Pancreas (tissue), 10 donors: ENCODE data around the gene MPI. TPM values are rescaled to one million over a fixed set of nuclear protein-coding genes. Genes with fewer than 3 reads are reported as not detected.

ENCODE experiments used
- ATAC-seq, 4 donors: fragments of 200-7000 bp; cut with Tn5 transposase; one replicate each; pipeline versions ENCODE4 v1.8.0 to v1.9.1; 2020; ENCODE audit warnings: mild to moderate bottlenecking in 4 of 4, moderate library complexity in 4 of 4
- DNase-seq, 6 donors: peaks; one replicate each; pipeline ENCODE4 v3.0.0-alpha.2; 2020
- FAIRE-seq: peaks from 2 replicates; lab custom pipeline; 2012; peaks lifted over from hg19 to GRCh38; lab: Jason Lieb, UNC
- H3K27ac ChIP-seq, 4 donors: fragments of 200-600 bp; sonication (generic); 1 replicate in 3 of 4; 2 replicates in 1 of 4; pipeline versions ENCODE4 v1.5.0 to v1.8.0; 2020
- H3K27me3 ChIP-seq, 4 donors: fragments of 200-600 bp; one replicate each; pipeline ENCODE4 v1.8.0; 2021
- H3K36me3 ChIP-seq, 3 donors: fragments of 200-600 bp; sonication (generic) in 1 of 3; one replicate each; pipeline versions ENCODE4 v1.5.0 to v1.8.0; 2020 to 2021
- H3K4me1 ChIP-seq, 3 donors: fragments of 200-600 bp; one replicate each; pipeline ENCODE4 v1.8.0; 2021
- H3K4me3 ChIP-seq, 4 donors: fragments of 200-600 bp; sonication (generic) in 2 of 4; one replicate each; pipeline versions ENCODE4 v1.5.0 to v1.8.0; 2020 to 2021
- H3K9me3 ChIP-seq, 4 donors: fragments of 200-600 bp; one replicate each; pipeline ENCODE4 v1.8.0; 2021
- WGBS, 2 donors: extraction: QIAGEN DNeasy Blood & Tissue Kit; methylation state at CpG; one replicate each; pipeline ENCODE4 v1.1.7; 2013; 5-methylcytosine and 5-hydroxymethylcytosine counted together
- intact Hi-C, 3 donors: fragments of 100-400 bp; cut with DNase I; formaldehyde crosslinking; loops; one replicate each; pipeline versions ENCODE4 v1.11.1 to v1.14.2; 2022
- polyA plus RNA-seq, 2 donors: library from polyadenylated mRNA; stranded (reverse); fragments of 200-250 nt; gene quantifications; one replicate each; pipeline ENCODE4 v1.2.3, GENCODE V29; 2013
- total RNA-seq, 6 donors: library from RNA; stranded (reverse); fragmentation: NEBNext Ultra II Directional in 4 of 6; extraction: Animal tissue kit (Norgen Biotek cat#: 25700) in 4 of 6; gene quantifications; one replicate each; pipeline versions ENCODE4 v1.2.1 to v1.2.4, GENCODE V29; 2021 to 2023
- TF ChIP-seq, protein P1 (sequence below), 4 donors: fragments of 200-600 bp; sonication (generic) in 3 of 4; IDR thresholded peaks; one replicate each; pipeline versions ENCODE4 v1.5.0 to v1.8.0; 2021; ENCODE audit warnings: antibody characterized with exemption in 4 of 4
- donor health status: healthy with polysubstance abuse.
- donor health status: DM: no; HTN: no; CAD: no; lungs with moderate emphysema.
- donor health status: DM: no; HTN: no; CAD: no.
- donor health status: control.
- donor health status: control.
- donor health status: Bipolar disorder and iron deficiency.
- donor health status: DM: yes; HTN: yes; CAD: no.
- donor health status: DM: no; HTN: no; CAD: no.
- donor health status: DM: no; HTN: no; CAD: no.
- donor health status: DM: yes; HTN: yes; CAD: no.

The MPI gene
- total and polyA plus RNA-seq, 8 donors = 14.5 to 23.2 (median 21.8) TPM

DNA sequence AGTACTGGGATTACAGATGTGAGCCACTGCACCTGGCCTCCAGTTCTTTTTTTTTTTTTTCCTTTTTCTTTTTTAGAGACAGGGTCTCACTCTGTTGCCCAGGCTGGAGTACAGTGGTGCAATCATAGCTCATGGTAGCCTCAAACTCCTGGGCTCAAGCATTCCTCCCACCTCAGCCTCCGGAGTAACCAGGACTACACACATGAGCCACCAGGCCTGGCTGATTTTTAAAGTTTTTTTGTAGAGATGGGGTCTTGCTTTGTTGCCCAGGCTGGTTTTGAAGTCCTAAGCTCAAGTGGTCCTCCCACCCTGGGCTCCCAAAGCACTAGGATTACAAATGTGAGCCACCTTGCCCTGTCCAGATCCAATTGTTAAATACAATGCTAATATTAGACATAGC lies 33.3 kb upstream of the MPI start:
- TF ChIP-seq, protein P1, sequence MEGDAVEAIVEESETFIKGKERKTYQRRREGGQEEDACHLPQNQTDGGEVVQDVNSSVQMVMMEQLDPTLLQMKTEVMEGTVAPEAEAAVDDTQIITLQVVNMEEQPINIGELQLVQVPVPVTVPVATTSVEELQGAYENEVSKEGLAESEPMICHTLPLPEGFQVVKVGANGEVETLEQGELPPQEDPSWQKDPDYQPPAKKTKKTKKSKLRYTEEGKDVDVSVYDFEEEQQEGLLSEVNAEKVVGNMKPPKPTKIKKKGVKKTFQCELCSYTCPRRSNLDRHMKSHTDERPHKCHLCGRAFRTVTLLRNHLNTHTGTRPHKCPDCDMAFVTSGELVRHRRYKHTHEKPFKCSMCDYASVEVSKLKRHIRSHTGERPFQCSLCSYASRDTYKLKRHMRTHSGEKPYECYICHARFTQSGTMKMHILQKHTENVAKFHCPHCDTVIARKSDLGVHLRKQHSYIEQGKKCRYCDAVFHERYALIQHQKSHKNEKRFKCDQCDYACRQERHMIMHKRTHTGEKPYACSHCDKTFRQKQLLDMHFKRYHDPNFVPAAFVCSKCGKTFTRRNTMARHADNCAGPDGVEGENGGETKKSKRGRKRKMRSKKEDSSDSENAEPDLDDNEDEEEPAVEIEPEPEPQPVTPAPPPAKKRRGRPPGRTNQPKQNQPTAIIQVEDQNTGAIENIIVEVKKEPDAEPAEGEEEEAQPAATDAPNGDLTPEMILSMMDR (IDR thresholded peaks at IDR 0.05) = no peak
- FAIRE-seq = no peak
- Histone ChIP-seq H3K4me3 (no peak overlapping the region), H3K4me1 (peaks cover 10 to 21% (median 15%) of the 10 kb centered on the region in 3 donors), H3K36me3 (peaks cover 0 to 24% (median 19%) of the 10 kb centered on the region in 3 donors), H3K9me3 (no peaks in the 10 kb centered on the region), H3K27ac (peak overlapping the region in 2 of 4 donors; percentile 3 to 5), H3K27me3 (no peaks in the 10 kb centered on the region)
- ATAC-seq = no peak
- WGBS, 2 donors = 95 to 100% methylated on average over 1 of the region's 1 CpG
- intact Hi-C loops = no loop called here
- DNase-seq = no peak

DNA sequence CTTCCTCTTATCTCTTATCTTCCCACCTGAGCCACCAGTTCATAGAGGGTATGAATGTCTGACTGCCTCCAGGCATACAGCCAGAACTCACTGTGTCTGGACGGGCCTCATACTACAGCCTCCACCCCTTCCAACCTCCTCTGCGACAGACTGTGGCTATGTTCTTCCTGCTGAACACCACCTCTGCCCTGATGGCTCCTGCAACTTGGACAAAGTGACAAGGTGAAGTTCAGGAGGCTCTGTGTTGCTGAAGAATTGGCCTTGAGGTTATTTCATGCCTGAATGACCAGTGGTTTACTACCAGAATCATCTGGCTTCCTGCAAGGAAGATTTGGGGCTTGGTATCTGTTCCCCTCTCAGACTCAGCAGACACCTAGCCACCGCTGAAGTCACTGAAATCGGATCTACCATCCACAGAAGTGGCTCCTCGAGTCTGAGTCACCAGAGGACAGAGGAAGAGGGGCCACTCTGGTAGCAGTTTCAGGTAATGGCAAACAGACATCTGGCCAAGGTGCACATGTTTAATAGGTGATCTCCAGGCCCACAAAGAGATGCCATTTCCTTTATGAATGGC lies 32.7 kb upstream of the MPI start:
- H3K36me3 ChIP-seq = peaks cover 0 to 18% (median 13%) of the 10 kb centered on the region in 3 donors
- FAIRE-seq (no peak), ATAC-seq (peak; percentile 41 to 88 (median 63)), DNase-seq (peak in 1 of 6 donors; percentile 14)
- peak overlapping the region in 2 of 4 donors; percentile 3 to 5 for H3K27ac ChIP-seq
- peaks cover 10 to 21% (median 15%) of the 10 kb centered on the region in 3 donors for H3K4me1 ChIP-seq
- H3K27me3 ChIP-seq = no peaks in the 10 kb centered on the region
- H3K4me3 ChIP-seq = no peak overlapping the region
- intact Hi-C loops = no loop called here
- no peaks in the 10 kb centered on the region for H3K9me3 ChIP-seq
- TF ChIP-seq, protein P1 (IDR thresholded peaks at IDR 0.05) = no peak
- WGBS, 2 donors = 44 to 45% methylated on average over 5 of the region's 5 CpGs

DNA sequence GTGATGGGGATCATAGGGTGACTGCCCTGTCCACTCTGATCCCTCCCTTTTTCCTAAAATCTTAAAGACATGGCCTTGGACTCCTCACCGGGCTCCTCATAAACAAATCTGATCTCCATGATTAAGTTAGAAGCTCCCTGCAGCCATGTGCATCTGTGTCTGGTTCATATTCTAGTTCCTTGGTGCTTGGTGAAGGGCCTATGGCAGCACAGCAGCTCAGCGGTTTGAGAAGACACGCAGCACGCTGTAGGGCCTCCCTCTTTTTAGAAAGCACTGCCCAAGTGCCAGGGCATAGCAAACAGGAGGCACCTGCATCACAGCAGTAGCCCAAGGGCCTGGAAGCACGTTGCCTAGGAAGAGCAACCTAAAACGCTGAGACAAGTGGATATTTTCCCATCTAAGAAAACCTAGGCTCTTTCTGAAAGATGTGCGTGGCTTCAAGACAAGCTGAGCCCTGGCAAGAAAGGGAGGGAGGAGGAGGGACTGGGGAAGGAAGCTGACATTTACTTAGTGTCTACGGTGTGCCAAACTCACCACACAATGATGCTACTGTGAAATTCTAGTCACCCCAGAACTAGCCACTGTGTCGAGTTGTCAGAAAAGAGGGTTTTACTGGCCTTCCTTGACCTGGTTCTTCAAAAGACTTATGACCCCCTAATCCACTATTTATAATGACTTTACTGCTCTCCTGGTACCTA lies 32.0 kb upstream of the MPI start:
- peaks cover 0 to 11% (median 6%) of the 10 kb centered on the region in 3 donors for H3K36me3 ChIP-seq
- FAIRE-seq (no peak), DNase-seq (no peak), ATAC-seq (no peak)
- 68 to 78% methylated on average over 9 of the region's 9 CpGs for WGBS, 2 donors
- intact Hi-C loops = no loop called here
- H3K4me3 ChIP-seq = no peak overlapping the region
- H3K27ac ChIP-seq = no peak overlapping the region
- no peaks in the 10 kb centered on the region for H3K27me3 ChIP-seq
- H3K4me1 ChIP-seq = peaks cover 10 to 21% (median 15%) of the 10 kb centered on the region in 3 donors
- no peaks in the 10 kb centered on the region for H3K9me3 ChIP-seq
- TF ChIP-seq, protein P1 (IDR thresholded peaks at IDR 0.05) = no peak

DNA sequence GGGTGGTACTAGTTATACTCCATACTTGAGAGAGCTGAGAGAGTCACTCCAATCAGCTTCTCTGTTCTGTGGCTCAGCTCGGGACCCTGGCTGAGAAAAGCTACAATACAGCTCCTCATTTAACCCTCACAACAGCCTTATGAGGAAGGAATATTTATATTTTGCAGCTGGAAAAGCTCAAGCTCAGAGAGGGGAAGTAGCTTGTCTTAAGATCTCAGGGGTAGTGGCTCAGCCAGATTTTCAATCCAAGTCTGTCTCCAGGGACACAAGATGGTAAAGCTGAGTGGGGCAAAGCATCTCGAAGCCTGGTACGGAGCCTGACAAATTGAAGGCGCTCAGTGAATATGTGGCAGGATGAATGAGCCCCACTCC lies 31.5 kb upstream of the MPI start:
- FAIRE-seq (no peak), ATAC-seq (peak in 1 of 4 donors; percentile 12), DNase-seq (no peak)
- Histone ChIP-seq H3K4me1 (peaks cover 10 to 21% (median 15%) of the 10 kb centered on the region in 3 donors), H3K36me3 (peaks cover 0 to 6% (median under 1%) of the 10 kb centered on the region in 3 donors), H3K4me3 (no peak overlapping the region), H3K27me3 (no peaks in the 10 kb centered on the region), H3K9me3 (no peaks in the 10 kb centered on the region), H3K27ac (no peak overlapping the region)
- TF ChIP-seq, protein P1 (IDR thresholded peaks at IDR 0.05) = no peak
- intact Hi-C loops = no loop called here
- WGBS, 2 donors = 83 to 90% methylated on average over 4 of the region's 4 CpGs
